PC-9 (cell line): ENCODE measurements around the gene FBXO9. TPM values are rescaled to one million over a fixed set of nuclear protein-coding genes. Genes with fewer than 3 reads are reported as not detected.

Experiments
- BruUV-seq: library from RNA; stranded (reverse); fragments of 400-500 nt; replicated peaks from 2 replicates; lab custom pipeline; 2021; lab: Mats Ljungman, UMichigan
- CTCF ChIA-PET: fragments of 300-600 bp; sonication (Branson Sonifier 250); formaldehyde crosslinking; loops from one replicate; lab custom pipeline; 2022; ENCODE audit warnings: antibody characterized with exemption; lab: Charles Lee
- POLR2A ChIA-PET: fragments of 300-600 bp; sonication (Branson Sonifier 250); formaldehyde crosslinking; loops from one replicate; lab custom pipeline; 2022; ENCODE audit warnings: antibody characterized with exemption; ENCODE audit not compliant: unreplicated experiment; lab: Charles Lee
- DNase-seq, 2 experiments: peaks; one replicate each; pipeline versions ENCODE4 v3.0.0 to v3.0.0-alpha.2; 2015 to 2022; ENCODE audit warnings: mixed read lengths in 1 of 2
- H2AFZ ChIP-seq: fragments of 200-600 bp; sonication (generic); 2 replicates; pipeline ENCODE4 v1.8.1; 2017; ENCODE audit warnings: antibody characterized with exemption
- H3F3A ChIP-seq: fragments of 200-600 bp; sonication (generic); 2 replicates; pipeline ENCODE4 v1.8.1; 2017; ENCODE audit warnings: antibody characterized with exemption, mild to moderate bottlenecking, low read depth; ENCODE audit not compliant: insufficient read depth
- H3K27ac ChIP-seq: fragments of 200-600 bp; sonication (generic); 2 replicates; pipeline ENCODE4 v1.6.1; 2016; ENCODE audit warnings: mixed run types
- H3K27me3 ChIP-seq: fragments of 200-600 bp; sonication (generic); 2 replicates; pipeline ENCODE4 v1.6.1; 2016; ENCODE audit warnings: low read depth, mixed run types; ENCODE audit not compliant: insufficient read depth
- H3K36me3 ChIP-seq: fragments of 200-600 bp; sonication (generic); 2 replicates; pipeline ENCODE4 v1.6.1; 2016; ENCODE audit warnings: low read depth, mixed run types
- H3K4me1 ChIP-seq: fragments of 200-600 bp; sonication (generic); replicated peaks from 2 replicates; pipeline ENCODE4 v1.6.1; 2016; ENCODE audit warnings: mixed run types; ENCODE audit not compliant: insufficient read depth
- H3K4me2 ChIP-seq: fragments of 200-600 bp; sonication (generic); 2 replicates; pipeline ENCODE4 v1.6.1; 2017; ENCODE audit warnings: mixed run types
- H3K4me3 ChIP-seq: fragments of 200-600 bp; sonication (generic); 2 replicates; pipeline ENCODE4 v1.6.1; 2016; ENCODE audit warnings: mixed run types
- H3K79me2 ChIP-seq: fragments of 200-600 bp; sonication (generic); 2 replicates; pipeline ENCODE4 v1.6.1; 2017; ENCODE audit warnings: low read depth, mixed run types
- H3K9me2 ChIP-seq: fragments of 200-600 bp; sonication (generic); 2 replicates; pipeline ENCODE4 v1.8.1; 2017; ENCODE audit warnings: mild to moderate bottlenecking; ENCODE audit not compliant: insufficient read depth
- H3K9me3 ChIP-seq: fragments of 200-600 bp; sonication (generic); 2 replicates; pipeline ENCODE4 v1.8.1; 2016; ENCODE audit warnings: low read depth; ENCODE audit not compliant: insufficient read depth
- H4K20me1 ChIP-seq: fragments of 200-600 bp; sonication (generic); 2 replicates; pipeline ENCODE4 v1.8.1; 2017; ENCODE audit not compliant: insufficient read depth
- CTCF ChIP-seq: fragments of 200-600 bp; sonication (generic); conservative IDR thresholded peaks from 2 replicates; pipeline ENCODE4 v1.6.1; 2017; ENCODE audit warnings: mixed run types, antibody characterized with exemption, mild to moderate bottlenecking, moderate library complexity
- EZH2 ChIP-seq: fragments of 200-600 bp; sonication (generic); IDR thresholded peaks from 2 replicates; pipeline ENCODE4 v1.8.0; 2017; ENCODE audit warnings: antibody characterized with exemption, low read depth
- intact Hi-C: fragments of 100-400 bp; cut with micrococcal nuclease; formaldehyde crosslinking; loops from one replicate; pipeline ENCODE4 v1.10.0; 2022; ENCODE audit not compliant: unreplicated experiment
- total RNA-seq: library from RNA; stranded (reverse); gene quantifications from 2 replicates; pipeline ENCODE4 v1.2.3, GENCODE V29; 2021

FBXO9 gene
- total RNA-seq, 1 experiment from 2014 or later = 56.5 TPM

DNA sequence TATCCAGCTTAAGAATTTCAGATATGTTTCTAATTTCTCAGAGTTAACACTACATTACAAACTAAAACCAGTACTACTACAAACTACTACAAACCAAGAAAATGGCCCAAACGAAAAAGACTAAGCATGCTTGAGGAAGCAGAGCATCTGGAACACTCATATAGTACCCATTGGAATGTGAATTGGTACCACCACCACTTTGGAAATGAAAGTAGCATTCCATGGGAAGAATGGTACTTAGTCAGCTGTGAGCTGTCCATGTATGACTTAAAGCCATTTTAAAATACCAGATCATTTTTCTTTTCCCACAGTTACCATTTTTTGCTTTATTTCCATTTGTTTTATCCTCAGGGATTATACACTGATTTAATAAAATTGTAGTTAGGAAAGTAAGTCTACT, 30.5 kb downstream of the FBXO9 start:
- Histone ChIP-seq H3K27me3 (no peaks in the 10 kb centered on the region), H3K27ac (no peak overlapping the region), H3K36me3 (peaks cover 40% of the 10 kb centered on the region), H3K4me1 (no peaks in the 10 kb centered on the region), H3K4me3 (no peak overlapping the region), H3K4me2 (no peak overlapping the region), H3F3A (peaks cover 6% of the 10 kb centered on the region; the same call in 1 of the 2 replicates), H3K79me2 (no peaks in the 10 kb centered on the region), H3K9me2 (no peaks in the 10 kb centered on the region), H3K9me3 (no peaks in the 10 kb centered on the region), H2AFZ (no peak overlapping the region), H4K20me1 (no peaks in the 10 kb centered on the region)
- CTCF ChIA-PET = no interaction called here
- intact Hi-C loops = no loop called here
- POLR2A ChIA-PET = no interaction called here
- BruUV-seq = no TSS peak
- TF ChIP-seq EZH2 (no peak), CTCF (no peak)
- DNase-seq = no peak

GRCh38 chr6:53100561-53100960, 35.4 kb downstream of the FBXO9 start:
- H2AFZ ChIP-seq = no peak overlapping the region
- no peaks in the 10 kb centered on the region for H3K27me3 ChIP-seq
- H3K4me2 ChIP-seq = no peak overlapping the region
- TF ChIP-seq CTCF (no peak), EZH2 (no peak)
- DNase-seq = no peak
- peaks cover 7% of the 10 kb centered on the region for H3K4me1 ChIP-seq
- ChIA-PET POLR2A (no interaction called here), CTCF (no interaction called here)
- no peaks in the 10 kb centered on the region for H3K79me2 ChIP-seq
- peaks cover 13% of the 10 kb centered on the region for H3K36me3 ChIP-seq
- H3K9me3 ChIP-seq = no peaks in the 10 kb centered on the region
- H3K4me3 ChIP-seq = no peak overlapping the region
- intact Hi-C loops = loop anchor here (10.0 kb wide), 1 partner anchor 854 kb away; no protein-coding TSS in a partner anchor
- no peaks in the 10 kb centered on the region for H3K9me2 ChIP-seq
- H3K27ac ChIP-seq = no peak overlapping the region
- BruUV-seq = no TSS peak
- no peaks in the 10 kb centered on the region for H4K20me1 ChIP-seq
- peaks cover 16% of the 10 kb centered on the region; the same call in 1 of the 2 replicates for H3F3A ChIP-seq

GRCh38 chr6:53101006-53101405, 35.8 kb downstream of the FBXO9 start:
- POLR2A ChIA-PET = no interaction called here
- no TSS peak for BruUV-seq
- intact Hi-C loops = loop anchor here (10.0 kb wide), 1 partner anchor 854 kb away; no protein-coding TSS in a partner anchor

More at GRCh38 chr6:53101006-53101405, 35.8 kb downstream of the FBXO9 start:
- peaks cover 7% of the 10 kb centered on the region for H3K4me1 ChIP-seq
- no peak overlapping the region for H3K27ac ChIP-seq
- no peak overlapping the region for H3K4me3 ChIP-seq
- H3K79me2 ChIP-seq = no peaks in the 10 kb centered on the region
- no peaks in the 10 kb centered on the region for H3K9me3 ChIP-seq
- DNase-seq = no peak
- H4K20me1 ChIP-seq = no peaks in the 10 kb centered on the region
- H3K4me2 ChIP-seq = no peak overlapping the region
- H3F3A ChIP-seq = peaks cover 16% of the 10 kb centered on the region; the same call in 1 of the 2 replicates
- no peaks in the 10 kb centered on the region for H3K9me2 ChIP-seq
- H3K27me3 ChIP-seq = no peaks in the 10 kb centered on the region
- CTCF ChIA-PET = no interaction called here
- peaks cover 8% of the 10 kb centered on the region for H3K36me3 ChIP-seq
- TF ChIP-seq CTCF = no peak
- TF ChIP-seq EZH2 = no peak
- no peak overlapping the region for H2AFZ ChIP-seq
